Tibial nerve (tissue), 4 donors: Measurements from ENCODE around the gene PRKAG2.

Source experiments
- CTCF ChIP-seq, 5 experiments: fragments of 200-600 bp in 3 of 5; fragments of 450-650 bp in 2 of 5; sonication (generic) in 3 of 5; IDR thresholded peaks; one replicate each; pipeline ENCODE4 v1.5.1; 2016 to 2019; ENCODE audit warnings: antibody characterized with exemption in 5 of 5, mild to moderate bottlenecking in 3 of 5, moderate library complexity in 2 of 5
- EP300 ChIP-seq, 2 donors: sonication (generic); formaldehyde crosslinking; IDR thresholded peaks; one replicate each; pipeline ENCODE4 v1.6.1; 2017; ENCODE audit warnings: antibody characterized with exemption in 2 of 2, mild to moderate bottlenecking in 1 of 2
- POLR2A ChIP-seq, 2 donors: fragments of 450-650 bp; IDR thresholded peaks; one replicate each; pipeline ENCODE4 v1.6.1; 2017; ENCODE audit warnings: antibody characterized with exemption in 2 of 2, mild to moderate bottlenecking in 2 of 2, moderate library complexity in 2 of 2

GRCh38 chr7:151595702-151596350 is 281.1 kb downstream of the PRKAG2 start:
- TF ChIP-seq POLR2A (IDR thresholded peaks at IDR 0.05) (no peak), CTCF (IDR thresholded peaks at IDR 0.05) (no peak), EP300 (IDR thresholded peaks at IDR 0.05) (no peak)
